Progenitor cell of endocrine pancreas (in vitro differentiated cells): Measurements from ENCODE around the gene DCLK2. TPM values are rescaled to one million over a fixed set of nuclear protein-coding genes. Genes with fewer than 3 reads are reported as not detected.

Experiments used
- DNase-seq: peaks from one replicate; pipeline ENCODE4 v3.0.0; 2021; ENCODE audit warnings: low spot score; ENCODE audit not compliant: unreplicated experiment
- H3K27ac Mint-ChIP-seq: 2 replicates; pipeline ENCODE4 v1.8.0; 2021; ENCODE audit warnings: mild to moderate bottlenecking, moderate library complexity, mixed read lengths
- H3K27me3 Mint-ChIP-seq: 2 replicates; pipeline ENCODE4 v1.8.0; 2021; ENCODE audit warnings: mixed read lengths
- H3K36me3 Mint-ChIP-seq: 2 replicates; pipeline ENCODE4 v1.8.0; 2022; ENCODE audit warnings: mixed read lengths; ENCODE audit not compliant: insufficient read depth
- H3K4me1 Mint-ChIP-seq: 2 replicates; pipeline ENCODE4 v1.8.0; 2021; ENCODE audit warnings: low read depth, mixed read lengths
- H3K4me3 Mint-ChIP-seq: 2 replicates; pipeline ENCODE4 v1.8.0; 2021; ENCODE audit warnings: low read depth, mild to moderate bottlenecking, moderate library complexity, mixed read lengths
- H3K9me3 Mint-ChIP-seq: 2 replicates; pipeline ENCODE4 v1.8.0; 2021; ENCODE audit warnings: low read depth, mixed read lengths
- total RNA-seq: library from RNA; stranded (reverse); gene quantifications from 2 replicates; pipeline ENCODE4 v1.2.1, GENCODE V29; 2021
- TF ChIP-seq, protein P1 (sequence below): fragments of 200-600 bp; sonication (generic); IDR thresholded peaks from one replicate; pipeline ENCODE4 v1.5.0; 2021; ENCODE audit warnings: antibody characterized with exemption, mild to moderate bottlenecking; ENCODE audit not compliant: unreplicated experiment

DCLK2 gene
- total RNA-seq, 1 donor from 2014 or later: 7.2 TPM

DNA sequence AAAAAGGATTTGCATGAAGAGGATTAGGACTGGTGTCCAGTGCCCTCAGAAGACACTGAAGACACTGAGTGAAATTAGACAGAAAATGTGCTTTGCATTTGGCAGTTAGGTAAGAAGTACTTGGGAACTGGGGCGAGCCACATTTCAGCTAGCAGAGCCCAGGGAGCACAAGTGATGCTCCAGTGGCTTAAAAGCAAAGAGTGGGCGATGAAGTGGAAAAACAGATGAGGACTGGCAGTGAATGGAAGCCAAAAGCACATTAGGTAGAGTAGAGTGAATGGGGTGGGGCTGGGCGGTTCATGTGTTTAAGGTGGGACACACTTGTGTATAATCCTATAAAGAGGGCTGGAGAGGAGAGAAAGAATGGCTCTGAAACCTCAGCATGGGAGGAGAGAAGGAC is 18.4 kb downstream of the DCLK2 start:
- Mint-ChIP-seq H3K4me3 (no peak overlapping the region), H3K36me3 (no peaks in the 10 kb centered on the region), H3K27ac (no peak overlapping the region), H3K9me3 (no peaks in the 10 kb centered on the region), H3K4me1 (peaks cover 2% of the 10 kb centered on the region), H3K27me3 (no peaks in the 10 kb centered on the region)
- no peak for DNase-seq
- TF ChIP-seq, protein P1, sequence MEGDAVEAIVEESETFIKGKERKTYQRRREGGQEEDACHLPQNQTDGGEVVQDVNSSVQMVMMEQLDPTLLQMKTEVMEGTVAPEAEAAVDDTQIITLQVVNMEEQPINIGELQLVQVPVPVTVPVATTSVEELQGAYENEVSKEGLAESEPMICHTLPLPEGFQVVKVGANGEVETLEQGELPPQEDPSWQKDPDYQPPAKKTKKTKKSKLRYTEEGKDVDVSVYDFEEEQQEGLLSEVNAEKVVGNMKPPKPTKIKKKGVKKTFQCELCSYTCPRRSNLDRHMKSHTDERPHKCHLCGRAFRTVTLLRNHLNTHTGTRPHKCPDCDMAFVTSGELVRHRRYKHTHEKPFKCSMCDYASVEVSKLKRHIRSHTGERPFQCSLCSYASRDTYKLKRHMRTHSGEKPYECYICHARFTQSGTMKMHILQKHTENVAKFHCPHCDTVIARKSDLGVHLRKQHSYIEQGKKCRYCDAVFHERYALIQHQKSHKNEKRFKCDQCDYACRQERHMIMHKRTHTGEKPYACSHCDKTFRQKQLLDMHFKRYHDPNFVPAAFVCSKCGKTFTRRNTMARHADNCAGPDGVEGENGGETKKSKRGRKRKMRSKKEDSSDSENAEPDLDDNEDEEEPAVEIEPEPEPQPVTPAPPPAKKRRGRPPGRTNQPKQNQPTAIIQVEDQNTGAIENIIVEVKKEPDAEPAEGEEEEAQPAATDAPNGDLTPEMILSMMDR: no peak

GRCh38 chr4:150098214-150098613 is 20.0 kb downstream of the DCLK2 start:
- no peaks in the 10 kb centered on the region for H3K36me3 Mint-ChIP-seq
- H3K27me3 Mint-ChIP-seq: no peaks in the 10 kb centered on the region
- TF ChIP-seq, protein P1: no peak
- H3K4me1 Mint-ChIP-seq: peaks cover 2% of the 10 kb centered on the region
- no peak for DNase-seq
- no peaks in the 10 kb centered on the region for H3K9me3 Mint-ChIP-seq
- H3K27ac Mint-ChIP-seq: no peak overlapping the region
- no peak overlapping the region for H3K4me3 Mint-ChIP-seq

- no peaks in the 10 kb centered on the region for H3K9me3 Mint-ChIP-seq
- H3K4me3 Mint-ChIP-seq: no peak overlapping the region
- H3K27ac Mint-ChIP-seq: no peak overlapping the region
- H3K4me1 Mint-ChIP-seq: no peaks in the 10 kb centered on the region
- no peaks in the 10 kb centered on the region for H3K27me3 Mint-ChIP-seq
- no peaks in the 10 kb centered on the region for H3K36me3 Mint-ChIP-seq
- no peak for DNase-seq
- TF ChIP-seq, protein P1: no peak
Observed at GRCh38 chr4:150104404-150105027, 26.3 kb downstream of the DCLK2 start.

DNA sequence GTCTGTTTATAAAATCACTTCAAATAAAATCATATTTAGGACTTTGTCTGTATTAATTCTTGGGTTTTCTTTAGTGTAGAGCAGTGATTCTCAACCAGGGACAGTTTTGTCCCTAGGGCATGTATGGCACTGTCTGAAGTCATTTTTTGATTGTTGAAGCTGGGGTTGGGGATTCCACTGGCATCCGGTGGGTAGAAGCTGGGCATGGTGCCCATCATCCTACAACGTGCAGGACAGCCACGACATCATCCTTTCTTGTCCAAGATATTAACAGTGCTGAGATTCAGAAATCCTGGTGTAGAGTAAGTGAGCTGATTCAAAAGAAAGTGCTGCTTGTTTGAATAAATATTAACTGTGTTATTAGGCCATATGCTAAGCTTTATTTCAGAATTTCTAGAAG is 28.6 kb downstream of the DCLK2 start:
- H3K27me3 Mint-ChIP-seq: no peaks in the 10 kb centered on the region
- H3K4me3 Mint-ChIP-seq: no peak overlapping the region
- DNase-seq: no peak
- H3K27ac Mint-ChIP-seq: no peak overlapping the region
- peaks cover 8% of the 10 kb centered on the region for H3K9me3 Mint-ChIP-seq
- TF ChIP-seq, protein P1: no peak
- no peaks in the 10 kb centered on the region for H3K4me1 Mint-ChIP-seq
- no peaks in the 10 kb centered on the region for H3K36me3 Mint-ChIP-seq

- Mint-ChIP-seq H3K27me3 (no peaks in the 10 kb centered on the region), H3K4me3 (no peak overlapping the region), H3K36me3 (peaks cover 3% of the 10 kb centered on the region), H3K4me1 (no peaks in the 10 kb centered on the region), H3K9me3 (peaks cover 18% of the 10 kb centered on the region), H3K27ac (no peak overlapping the region)
- no peak for DNase-seq
- TF ChIP-seq, protein P1: no peak
Observed at GRCh38 chr4:150108691-150109090, 30.4 kb downstream of the DCLK2 start.
